ENCODE results near the gene LRIG1. TPM values are rescaled to one million over a fixed set of nuclear protein-coding genes. Genes with fewer than 3 reads are reported as not detected.

Gene LRIG1
- total RNA-seq, 1 experiment from 2014 or later: 14.7 TPM

GRCh38 chr3:66396888-66397287, 103.9 kb downstream of the LRIG1 start:
- Mint-ChIP-seq H3K4me3 (ENCODE audit: low read depth, unreplicated experiment) (no peak overlapping the region), H3K27ac (ENCODE audit: unreplicated experiment) (no peak overlapping the region), H3K36me3 (ENCODE audit: insufficient read depth, unreplicated experiment) (peaks cover 11% of the 10 kb centered on the region), H3K27me3 (ENCODE audit: unreplicated experiment) (no peaks in the 10 kb centered on the region), H3K9me3 (ENCODE audit: low read depth, unreplicated experiment) (no peaks in the 10 kb centered on the region), H3K4me1 (ENCODE audit: low read depth, unreplicated experiment) (no peaks in the 10 kb centered on the region)
- CTCF ChIA-PET: no interaction called here
- TF ChIP-seq CTCF (IDR thresholded peaks at IDR 0.05; ENCODE audit: unreplicated experiment): no peak
- intact Hi-C loops (cut with micrococcal nuclease; ENCODE audit: unreplicated experiment): no loop called here
- BruUV-seq (replicated peaks): no TSS peak
- DNase-seq: no peak

GRCh38 chr3:66396161-66396760, 104.6 kb downstream of the LRIG1 start:
- DNase-seq: no peak
- TF ChIP-seq CTCF (IDR thresholded peaks at IDR 0.05; ENCODE audit: unreplicated experiment): no peak
- Mint-ChIP-seq H3K27ac (ENCODE audit: unreplicated experiment) (no peak overlapping the region), H3K36me3 (ENCODE audit: insufficient read depth, unreplicated experiment) (peaks cover 11% of the 10 kb centered on the region), H3K4me1 (ENCODE audit: low read depth, unreplicated experiment) (no peaks in the 10 kb centered on the region), H3K27me3 (ENCODE audit: unreplicated experiment) (no peaks in the 10 kb centered on the region), H3K4me3 (ENCODE audit: low read depth, unreplicated experiment) (no peak overlapping the region), H3K9me3 (ENCODE audit: low read depth, unreplicated experiment) (no peaks in the 10 kb centered on the region)
- CTCF ChIA-PET: no interaction called here
- intact Hi-C loops (cut with micrococcal nuclease; ENCODE audit: unreplicated experiment): no loop called here
- no TSS peak for BruUV-seq (replicated peaks)

GRCh38 chr3:66395635-66396034, 105.2 kb downstream of the LRIG1 start:
- Mint-ChIP-seq H3K27me3 (ENCODE audit: unreplicated experiment) (no peaks in the 10 kb centered on the region), H3K9me3 (ENCODE audit: low read depth, unreplicated experiment) (no peaks in the 10 kb centered on the region), H3K27ac (ENCODE audit: unreplicated experiment) (no peak overlapping the region), H3K36me3 (ENCODE audit: insufficient read depth, unreplicated experiment) (peaks cover 11% of the 10 kb centered on the region), H3K4me3 (ENCODE audit: low read depth, unreplicated experiment) (no peak overlapping the region), H3K4me1 (ENCODE audit: low read depth, unreplicated experiment) (no peaks in the 10 kb centered on the region)
- BruUV-seq (replicated peaks): no TSS peak
- DNase-seq: no peak
- CTCF ChIA-PET: no interaction called here
- intact Hi-C loops (cut with micrococcal nuclease; ENCODE audit: unreplicated experiment): no loop called here
- TF ChIP-seq CTCF (IDR thresholded peaks at IDR 0.05; ENCODE audit: unreplicated experiment): no peak

- intact Hi-C loops (cut with micrococcal nuclease; ENCODE audit: unreplicated experiment): no loop called here
- TF ChIP-seq CTCF (IDR thresholded peaks at IDR 0.05; ENCODE audit: unreplicated experiment): no peak
- DNase-seq: no peak
- H3K27me3 Mint-ChIP-seq (ENCODE audit: unreplicated experiment): no peaks in the 10 kb centered on the region
- no peaks in the 10 kb centered on the region for H3K9me3 Mint-ChIP-seq (ENCODE audit: low read depth, unreplicated experiment)
- H3K36me3 Mint-ChIP-seq (ENCODE audit: insufficient read depth, unreplicated experiment): peaks cover 11% of the 10 kb centered on the region
- no TSS peak for BruUV-seq (replicated peaks)
- no peaks in the 10 kb centered on the region for H3K4me1 Mint-ChIP-seq (ENCODE audit: low read depth, unreplicated experiment)
- H3K4me3 Mint-ChIP-seq (ENCODE audit: low read depth, unreplicated experiment): no peak overlapping the region
- CTCF ChIA-PET: interaction anchor here (0.5 kb wide), 1 partner anchor 618 kb away, joined by 3 read pairs; no protein-coding TSS in a partner anchor
- no peak overlapping the region for H3K27ac Mint-ChIP-seq (ENCODE audit: unreplicated experiment)
Observed at GRCh38 chr3:66394753-66395249, 106.0 kb downstream of the LRIG1 start.

All from Calu3 (cell line).